ENCODE results near the gene ILKAP. TPM values are rescaled to one million over a fixed set of nuclear protein-coding genes. Genes with fewer than 3 reads are reported as not detected.

The ILKAP gene, protein sequence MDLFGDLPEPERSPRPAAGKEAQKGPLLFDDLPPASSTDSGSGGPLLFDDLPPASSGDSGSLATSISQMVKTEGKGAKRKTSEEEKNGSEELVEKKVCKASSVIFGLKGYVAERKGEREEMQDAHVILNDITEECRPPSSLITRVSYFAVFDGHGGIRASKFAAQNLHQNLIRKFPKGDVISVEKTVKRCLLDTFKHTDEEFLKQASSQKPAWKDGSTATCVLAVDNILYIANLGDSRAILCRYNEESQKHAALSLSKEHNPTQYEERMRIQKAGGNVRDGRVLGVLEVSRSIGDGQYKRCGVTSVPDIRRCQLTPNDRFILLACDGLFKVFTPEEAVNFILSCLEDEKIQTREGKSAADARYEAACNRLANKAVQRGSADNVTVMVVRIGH
- total RNA-seq (10 to 100 TPM; 78.2 to 87.8 TPM), polyA plus RNA-seq (10 to 100 TPM; 44.4 to 48.3 TPM)

DNA sequence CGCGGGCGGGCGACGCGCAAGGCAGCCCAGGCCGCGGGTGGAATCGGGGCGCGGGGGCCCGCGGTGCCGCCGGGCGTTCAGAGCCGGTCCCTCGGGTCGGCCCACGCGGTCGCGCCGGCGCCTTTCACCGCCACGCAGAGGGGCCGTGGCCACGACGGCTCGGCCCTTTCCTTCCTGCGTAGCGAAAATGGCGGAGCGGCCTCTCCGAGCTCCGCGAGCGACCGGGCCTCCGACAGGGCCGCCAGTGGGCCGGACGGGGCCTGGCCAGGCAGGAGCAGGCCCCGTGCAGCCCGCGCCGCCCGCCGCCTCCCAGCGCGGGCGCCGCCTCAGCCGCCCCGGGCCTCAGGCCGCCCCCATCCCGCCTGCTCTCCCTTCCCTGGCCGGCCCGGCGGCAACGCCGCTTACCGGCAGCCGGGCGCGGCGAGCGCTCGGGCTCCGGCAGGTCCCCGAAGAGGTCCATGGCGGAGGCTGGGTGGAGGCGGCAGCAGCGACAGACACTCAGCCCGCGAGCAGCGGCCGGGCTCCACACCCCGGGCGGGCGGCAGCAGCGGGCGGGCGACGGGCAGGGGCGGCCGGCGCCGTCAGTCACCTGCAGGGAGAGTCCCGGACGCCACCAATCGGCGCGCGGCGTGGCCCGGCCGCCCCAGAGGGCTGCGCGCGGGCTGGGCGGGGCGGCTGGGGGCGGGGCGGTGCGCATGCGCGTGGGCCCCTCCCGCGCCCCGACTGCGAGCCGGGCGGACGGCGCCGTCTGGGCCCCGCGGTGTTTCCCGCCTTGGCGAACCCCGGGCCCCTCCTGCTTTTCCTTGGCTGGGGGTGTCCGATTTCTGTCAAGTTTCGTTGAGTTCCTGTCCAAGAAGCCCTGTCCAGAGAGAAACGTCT lies at the start of gene ILKAP:
Gene ILKAP, minus strand, starts transcription at position 602 of the 879 bp plus-strand sequence. Its CDS starts 142 bp downstream, at position 460.
- ChIA-PET POLR2A (ENCODE audit: partially characterized antibody) (interaction anchor here (0.5 to 3.4 kb wide), 14 partner anchors 16 to 545 kb away, joined by 3 to 17 read pairs (median 6); partner anchors contain the start of genes HES6 and SCLY), CTCF (ENCODE audit: partially characterized antibody) (interaction anchor here (0.9 to 1.3 kb wide), 4 partner anchors 43 to 691 kb away, joined by 3 to 9 read pairs (median 4); no protein-coding TSS in a partner anchor)
- peak within 1 kb of the TSS; percentile 89 to 97 (median 94) for H3K27ac Mint-ChIP-seq
- Histone ChIP-seq H3K4me1 (ENCODE audit: insufficient read depth, low read length) (peaks cover 48% of the 10 kb centered on the region), H3K27me3 (ENCODE audit: insufficient read depth, low read length) (no peaks in the 10 kb centered on the region), H3K36me3 (ENCODE audit: insufficient read depth, low read length) (no peaks in the 10 kb centered on the region), H3K9me3 (ENCODE audit: control insufficient read depth in 1 of 2, low read length in 2 of 2) (no peaks in the 10 kb centered on the region), H3K27ac (ENCODE audit: low read depth, low read length) (peak within 1 kb of the TSS; percentile 79), H3K4me3 (ENCODE audit: low read length in 2 of 2) (peak within 1 kb of the TSS; percentile 30 to 72)
- intact Hi-C loops (cut with micrococcal nuclease) = loop anchor here (1.0 to 5.0 kb wide), 7 partner anchors 28 to 531 kb away; partner anchors contain the start of genes HES6, PER2 and TRAF3IP1
- H3K4me3 Mint-ChIP-seq = peak within 1 kb of the TSS; percentile 87 to 94 (median 91)
- DNase-seq = peak; percentile 88 to 93 (median 91)
- peaks cover 3 to 19% of the 10 kb centered on the region in 2 donors for H3K36me3 Mint-ChIP-seq
- no peaks in the 10 kb centered on the region for H3K27me3 Mint-ChIP-seq
- peaks cover 28 to 46% (median 36%) of the 10 kb centered on the region in 4 donors for H3K4me1 Mint-ChIP-seq
- H3K9me3 Mint-ChIP-seq = no peaks in the 10 kb centered on the region

DNA sequence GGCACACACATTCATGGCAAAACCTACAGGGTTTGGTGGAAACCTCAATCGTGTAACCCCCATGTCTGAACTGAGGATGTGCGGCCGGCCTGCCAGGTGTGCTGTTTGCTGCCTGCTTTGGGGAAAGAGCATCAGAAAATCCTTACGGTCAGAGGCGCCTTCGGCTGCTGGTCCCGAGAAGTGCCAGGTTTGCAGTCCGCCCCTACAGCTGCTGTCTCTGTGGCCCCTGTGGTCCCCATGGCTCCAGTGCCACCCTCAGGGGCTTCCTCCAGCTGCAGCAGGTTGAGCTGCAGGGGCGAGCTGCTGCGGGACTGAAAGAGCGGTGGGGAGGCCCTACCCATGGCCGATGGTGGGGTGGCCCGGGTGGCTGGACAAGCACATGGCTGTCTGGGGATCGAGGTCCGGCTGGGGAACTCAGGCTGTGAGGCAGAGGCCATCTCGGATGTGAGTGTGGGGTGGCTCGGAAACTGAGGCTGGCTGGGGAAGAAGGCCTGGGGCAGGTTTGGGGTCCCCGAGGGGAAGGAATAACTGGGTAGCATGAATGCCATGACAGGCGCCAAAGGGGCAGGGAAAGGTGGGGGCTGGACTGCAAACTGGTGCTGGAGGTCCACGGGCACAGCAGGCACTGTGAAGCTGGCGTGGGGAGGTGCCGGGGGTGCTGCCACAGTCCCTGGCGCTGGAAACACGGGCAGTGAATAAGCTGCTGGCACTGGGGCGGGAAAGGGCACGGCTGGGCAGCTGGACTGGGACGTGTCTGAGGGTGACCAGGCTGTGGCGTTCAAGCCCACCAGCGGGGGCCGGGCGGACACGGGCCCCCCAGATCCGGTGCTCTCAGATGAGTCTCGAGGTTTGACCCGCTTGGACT lies 49.5 kb upstream of the ILKAP start:
- no peaks in the 10 kb centered on the region for H3K9me3 ChIP-seq (ENCODE audit: control insufficient read depth in 1 of 2, low read length in 2 of 2)
- peaks cover 16% of the 10 kb centered on the region for H3K36me3 ChIP-seq (ENCODE audit: insufficient read depth, low read length)
- POLR2A ChIA-PET (ENCODE audit: partially characterized antibody) = no interaction called here
- Mint-ChIP-seq H3K4me3 (no peak overlapping the region), H3K9me3 (no peaks in the 10 kb centered on the region), H3K27me3 (no peaks in the 10 kb centered on the region), H3K36me3 (peaks cover 9 to 60% of the 10 kb centered on the region in 2 donors), H3K4me1 (peaks cover 0 to 6% (median 3%) of the 10 kb centered on the region in 4 donors), H3K27ac (no peak overlapping the region)
- no peak overlapping the region for H3K27ac ChIP-seq (ENCODE audit: low read depth, low read length)
- H3K4me1 ChIP-seq (ENCODE audit: insufficient read depth, low read length) = no peaks in the 10 kb centered on the region
- intact Hi-C loops (cut with micrococcal nuclease) = no loop called here
- CTCF ChIA-PET (ENCODE audit: partially characterized antibody) = interaction anchor here (0.8 to 4.5 kb wide), 2 partner anchors 9 to 11 kb away, joined by 3 to 25 read pairs; no protein-coding TSS in a partner anchor
- H3K4me3 ChIP-seq (ENCODE audit: low read length in 2 of 2) = no peak overlapping the region
- no peaks in the 10 kb centered on the region for H3K27me3 ChIP-seq (ENCODE audit: insufficient read depth, low read length)
- DNase-seq = no peak

DNA sequence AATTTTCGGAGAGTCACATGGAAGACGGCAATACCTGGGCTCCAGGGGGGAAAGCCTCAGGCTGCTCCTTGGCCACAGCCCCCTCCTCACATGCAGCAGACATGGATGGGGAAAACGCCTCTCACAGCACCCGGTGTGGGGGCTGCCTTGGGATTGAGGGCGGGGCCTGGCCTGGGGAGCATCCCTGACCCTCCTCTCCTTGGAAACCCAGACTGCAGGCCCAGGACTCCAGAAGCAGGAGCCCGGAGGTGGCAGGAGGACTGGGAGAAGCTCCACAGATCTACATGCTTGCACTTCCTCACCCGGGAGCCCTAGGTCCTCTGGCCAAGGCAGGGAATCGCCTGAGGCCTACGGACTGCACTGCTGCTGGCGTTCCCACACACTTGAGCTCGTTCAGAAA lies 48.5 kb upstream of the ILKAP start:
- no peak overlapping the region for H3K27ac Mint-ChIP-seq
- POLR2A ChIA-PET (ENCODE audit: partially characterized antibody) = no interaction called here
- H3K9me3 Mint-ChIP-seq = no peaks in the 10 kb centered on the region

DNA sequence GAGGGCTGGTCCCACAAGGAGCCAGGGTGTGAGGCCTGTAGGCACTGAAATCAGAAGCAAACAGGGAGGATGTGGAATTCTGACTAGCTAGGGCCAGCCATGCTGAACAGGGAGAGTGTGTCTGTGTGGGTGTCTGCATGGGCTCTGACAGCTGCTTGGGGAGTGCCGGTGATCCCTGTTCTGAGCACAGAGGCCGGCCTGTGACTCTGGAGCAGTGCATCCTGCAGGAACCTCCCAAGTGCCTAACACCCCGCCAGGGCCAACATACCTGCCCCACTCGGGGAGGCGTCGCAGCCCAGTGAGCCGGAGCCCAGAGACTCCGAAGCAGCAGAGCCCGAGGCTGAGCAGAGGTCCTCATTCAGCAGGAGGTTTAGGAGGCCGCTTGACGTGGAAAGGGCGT lies 47.8 kb upstream of the ILKAP start:
- Histone ChIP-seq H3K27me3 (ENCODE audit: insufficient read depth, low read length) (no peaks in the 10 kb centered on the region), H3K4me3 (ENCODE audit: low read length in 2 of 2) (no peak overlapping the region), H3K4me1 (ENCODE audit: insufficient read depth, low read length) (no peaks in the 10 kb centered on the region), H3K27ac (ENCODE audit: low read depth, low read length) (no peak overlapping the region), H3K9me3 (ENCODE audit: control insufficient read depth in 1 of 2, low read length in 2 of 2) (no peaks in the 10 kb centered on the region), H3K36me3 (ENCODE audit: insufficient read depth, low read length) (peaks cover 12% of the 10 kb centered on the region)
- intact Hi-C loops (cut with micrococcal nuclease) = no loop called here
- POLR2A ChIA-PET (ENCODE audit: partially characterized antibody) = no interaction called here
- CTCF ChIA-PET (ENCODE audit: partially characterized antibody) = interaction anchor here (1.7 kb wide), 1 partner anchor 13 kb away, joined by 9 read pairs; no protein-coding TSS in a partner anchor
- Mint-ChIP-seq H3K27ac (peak overlapping the region in 1 of 7 donors; percentile 39), H3K4me1 (peaks cover 0 to under 1% (median 0%) of the 10 kb centered on the region in 4 donors), H3K27me3 (no peaks in the 10 kb centered on the region), H3K4me3 (no peak overlapping the region), H3K36me3 (peaks cover 13 to 58% of the 10 kb centered on the region in 2 donors), H3K9me3 (no peaks in the 10 kb centered on the region)
- DNase-seq = no peak

More for the DNA sequence above, 48.5 kb upstream of the ILKAP start:
- Histone ChIP-seq H3K4me3 (ENCODE audit: low read length in 2 of 2) (no peak overlapping the region), H3K27me3 (ENCODE audit: insufficient read depth, low read length) (no peaks in the 10 kb centered on the region), H3K27ac (ENCODE audit: low read depth, low read length) (no peak overlapping the region), H3K4me1 (ENCODE audit: insufficient read depth, low read length) (no peaks in the 10 kb centered on the region), H3K36me3 (ENCODE audit: insufficient read depth, low read length) (peaks cover 12% of the 10 kb centered on the region), H3K9me3 (ENCODE audit: control insufficient read depth in 1 of 2, low read length in 2 of 2) (no peaks in the 10 kb centered on the region)
- CTCF ChIA-PET (ENCODE audit: partially characterized antibody) = no interaction called here
- intact Hi-C loops (cut with micrococcal nuclease) = no loop called here
- Mint-ChIP-seq H3K27me3 (no peaks in the 10 kb centered on the region), H3K4me1 (peaks cover 0 to 6% (median 1%) of the 10 kb centered on the region in 4 donors), H3K36me3 (peaks cover 13 to 63% of the 10 kb centered on the region in 2 donors), H3K4me3 (no peak overlapping the region)
- DNase-seq = no peak

DNA sequence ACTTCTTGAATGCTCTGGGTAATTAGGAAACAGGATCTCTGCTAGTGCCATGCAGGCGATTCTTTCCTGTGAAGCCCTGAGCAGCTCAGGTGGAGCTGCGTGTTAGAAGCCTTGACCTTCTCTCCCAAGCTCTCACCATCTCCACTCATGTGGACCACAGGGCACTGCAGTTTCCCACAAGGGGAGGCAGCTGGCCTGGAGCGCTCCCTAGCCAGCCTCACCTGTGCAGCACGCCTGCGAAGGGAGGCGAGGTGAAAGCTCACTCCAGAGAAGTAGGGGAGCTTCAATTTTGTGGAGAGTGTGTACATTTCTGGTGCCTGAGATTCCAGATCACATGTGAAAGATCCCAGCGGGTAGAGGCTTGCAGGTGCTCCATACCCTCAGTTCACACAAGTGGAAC lies 47.4 kb upstream of the ILKAP start:
- H3K4me1 ChIP-seq (ENCODE audit: insufficient read depth, low read length) = no peaks in the 10 kb centered on the region
- Mint-ChIP-seq H3K4me3 (no peak overlapping the region), H3K36me3 (peaks cover 17 to 58% of the 10 kb centered on the region in 2 donors), H3K27me3 (no peaks in the 10 kb centered on the region), H3K4me1 (no peaks in the 10 kb centered on the region), H3K27ac (peak overlapping the region in 2 of 7 donors; percentile 39 to 44), H3K9me3 (no peaks in the 10 kb centered on the region)
- peaks cover 12% of the 10 kb centered on the region for H3K36me3 ChIP-seq (ENCODE audit: insufficient read depth, low read length)
- no peak for DNase-seq
- CTCF ChIA-PET (ENCODE audit: partially characterized antibody) = interaction anchor here (1.7 kb wide), 1 partner anchor 13 kb away, joined by 9 read pairs; no protein-coding TSS in a partner anchor
- no peaks in the 10 kb centered on the region for H3K9me3 ChIP-seq (ENCODE audit: control insufficient read depth in 1 of 2, low read length in 2 of 2)
- H3K4me3 ChIP-seq (ENCODE audit: low read length in 2 of 2) = no peak overlapping the region
- no peak overlapping the region for H3K27ac ChIP-seq (ENCODE audit: low read depth, low read length)
- intact Hi-C loops (cut with micrococcal nuclease) = no loop called here
- POLR2A ChIA-PET (ENCODE audit: partially characterized antibody) = interaction anchor here (1.0 kb wide), 1 partner anchor 20 kb away, joined by 3 read pairs; no protein-coding TSS in a partner anchor
- no peaks in the 10 kb centered on the region for H3K27me3 ChIP-seq (ENCODE audit: insufficient read depth, low read length)

DNA sequence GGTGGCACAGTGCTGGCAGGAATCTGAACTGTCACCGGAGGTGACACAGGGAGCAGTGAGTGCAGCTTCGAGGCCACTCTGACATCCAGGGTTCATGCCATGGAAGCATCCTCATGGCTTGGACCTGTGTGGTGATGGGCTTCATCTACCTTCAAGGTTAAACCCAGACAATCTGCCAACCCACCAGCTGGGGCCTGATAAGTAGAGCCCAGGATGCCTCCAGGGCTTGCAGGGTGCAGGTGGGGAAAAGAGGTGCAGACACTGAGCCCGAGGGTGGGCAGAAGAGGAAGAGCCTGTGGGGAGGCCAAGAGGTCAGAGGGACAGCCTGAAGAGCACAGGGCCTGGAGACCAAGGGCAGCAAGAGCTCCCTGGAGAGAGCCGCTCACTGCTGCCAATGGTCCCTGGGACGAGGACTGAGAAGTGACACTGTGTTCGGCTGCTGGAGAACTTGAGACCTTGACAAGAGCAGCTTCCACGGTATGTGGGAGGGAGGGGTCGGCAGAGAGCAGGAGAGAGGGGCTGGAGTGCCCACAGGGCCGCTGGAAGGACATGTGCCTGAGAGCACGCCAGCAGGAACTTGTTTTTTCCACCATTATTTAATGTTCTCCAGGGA lies 44.5 kb upstream of the ILKAP start:
- H3K27ac ChIP-seq (ENCODE audit: low read depth, low read length) = no peak overlapping the region
- H3K4me1 ChIP-seq (ENCODE audit: insufficient read depth, low read length) = no peaks in the 10 kb centered on the region
- H3K9me3 ChIP-seq (ENCODE audit: control insufficient read depth in 1 of 2, low read length in 2 of 2) = no peaks in the 10 kb centered on the region
- H3K9me3 Mint-ChIP-seq = no peaks in the 10 kb centered on the region
- no peak for DNase-seq
- intact Hi-C loops (cut with micrococcal nuclease) = no loop called here
- H3K27me3 ChIP-seq (ENCODE audit: insufficient read depth, low read length) = no peaks in the 10 kb centered on the region
- ChIA-PET POLR2A (ENCODE audit: partially characterized antibody) (no interaction called here), CTCF (ENCODE audit: partially characterized antibody) (interaction anchor here (0.6 to 1.2 kb wide), 2 partner anchors 16 to 17 kb away, joined by 3 to 4 read pairs; no protein-coding TSS in a partner anchor)
- no peaks in the 10 kb centered on the region for H3K27me3 Mint-ChIP-seq
- peak overlapping the region in 1 of 7 donors; percentile 26 for H3K27ac Mint-ChIP-seq
- H3K36me3 ChIP-seq (ENCODE audit: insufficient read depth, low read length) = peaks cover 11% of the 10 kb centered on the region
- H3K4me3 ChIP-seq (ENCODE audit: low read length in 2 of 2) = no peak overlapping the region
- peaks cover 19 to 47% of the 10 kb centered on the region in 2 donors for H3K36me3 Mint-ChIP-seq
- H3K4me1 Mint-ChIP-seq = no peaks in the 10 kb centered on the region
- H3K4me3 Mint-ChIP-seq = no peak overlapping the region
